UCSD-AML1 (cell line): ENCODE measurements around the gene CWC27.
"Not testable (repeated sequence)": the region's sequence is repeated elsewhere in the genome, so short reads cannot be mapped to it uniquely, and the experiment has no call there.

Source experiments
- DNase-seq: peaks from one replicate; lab custom pipeline; 2025; ENCODE audit not compliant: unreplicated experiment; lab: John Stamatoyannopoulos, UW

The CWC27 gene

DNA sequence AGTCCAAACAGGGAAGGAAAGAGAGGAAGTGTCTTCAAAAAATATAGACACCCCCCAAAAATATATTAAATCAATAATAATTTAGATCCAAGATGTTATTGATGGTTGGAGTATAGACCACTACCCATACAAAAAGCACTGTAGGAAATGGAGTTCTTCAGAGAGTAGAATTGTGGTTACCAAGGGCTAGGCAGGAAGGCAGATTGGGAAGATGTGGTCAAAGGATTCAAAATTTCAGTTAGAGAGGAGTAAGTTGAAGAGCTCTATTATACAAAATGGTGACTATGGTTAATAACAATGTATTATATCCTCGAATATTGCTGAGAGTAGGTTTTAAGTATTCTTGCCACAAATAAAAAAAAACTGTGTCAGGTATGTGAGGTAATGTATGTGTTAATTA, 149.4 kb downstream of the CWC27 start:
- DNase-seq: no peak

DNA sequence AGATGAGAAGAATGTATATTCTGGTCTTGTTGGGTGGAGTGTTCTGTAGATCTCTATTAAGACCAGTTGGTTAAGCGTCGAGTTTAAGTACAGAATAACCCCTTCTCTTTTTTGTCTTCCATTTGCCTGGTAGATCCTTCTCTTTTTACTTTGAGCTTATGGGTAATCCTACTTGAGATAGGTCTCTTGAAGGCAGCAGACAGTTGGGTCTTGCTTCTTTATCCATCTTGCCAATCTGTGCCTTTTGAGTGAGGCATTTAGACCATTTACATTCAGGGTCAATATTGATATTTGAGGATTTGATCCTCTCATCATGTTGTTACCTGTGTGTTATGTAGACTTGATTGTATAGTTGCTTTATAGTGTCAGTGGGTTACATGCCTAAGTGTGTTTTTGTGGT, 152.7 kb downstream of the CWC27 start:
- no peak for DNase-seq

GRCh38 chr5:64923151-64923685, 154.5 kb downstream of the CWC27 start:
- no peak for DNase-seq

DNA sequence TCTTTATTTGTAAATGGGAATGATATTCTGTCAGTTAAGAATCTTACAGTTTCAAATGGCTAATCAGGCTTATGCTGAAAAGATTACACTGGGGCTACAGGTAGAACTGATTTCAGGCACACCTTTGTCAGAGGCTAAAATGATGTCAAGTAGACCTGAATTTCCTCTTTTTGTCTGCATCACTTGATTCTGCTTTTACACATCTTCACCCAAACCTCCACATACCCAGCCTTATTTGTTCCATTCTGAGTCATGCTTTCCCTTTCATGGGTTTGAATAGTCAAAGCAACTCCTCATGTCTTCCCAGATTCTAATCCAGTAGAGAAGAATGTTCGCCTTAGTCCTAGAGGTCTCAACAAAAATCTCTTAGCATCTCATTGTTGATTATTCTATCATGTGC, 156.4 kb downstream of the CWC27 start:
- DNase-seq: no peak

DNA sequence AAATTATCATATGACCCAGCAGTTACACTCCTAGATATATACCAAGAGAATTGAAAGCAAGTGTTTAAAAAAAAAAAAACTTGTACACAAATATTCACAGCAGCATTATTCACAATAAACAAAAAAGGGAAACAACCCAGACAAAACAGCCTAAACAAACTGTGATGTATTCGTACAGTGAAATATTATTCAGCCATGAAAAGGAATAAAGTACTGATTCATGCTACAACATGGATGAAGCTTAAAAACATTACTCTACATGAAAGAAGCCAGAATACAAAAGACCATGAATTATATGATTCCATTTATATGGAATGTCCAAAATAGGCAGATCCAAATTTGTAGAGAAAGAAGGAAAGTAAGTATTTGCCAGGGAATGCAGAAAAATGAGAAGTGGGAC, 161.1 kb downstream of the CWC27 start:
- DNase-seq: no peak

- DNase-seq: no peak
Observed at GRCh38 chr5:64930672-64931318, 162.1 kb downstream of the CWC27 start.

DNA sequence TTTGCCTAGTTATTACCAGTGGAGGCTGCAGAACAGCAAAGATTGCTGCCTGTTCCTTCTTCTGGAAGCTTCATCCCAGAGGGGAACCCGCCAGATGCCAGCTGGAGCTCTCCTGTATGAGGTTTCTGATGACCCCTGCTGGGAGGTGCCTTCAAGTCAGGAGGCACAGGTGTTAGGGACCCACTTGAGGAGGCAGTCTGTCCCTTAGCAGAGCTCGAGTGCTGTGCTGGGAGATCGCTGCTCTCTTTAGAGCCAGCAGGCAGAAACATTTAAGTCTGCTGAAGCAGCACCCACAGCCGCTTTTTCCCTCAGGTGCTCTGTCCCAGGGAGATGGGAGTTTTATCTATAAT, 170.7 kb downstream of the CWC27 start:
- DNase-seq: not testable (repeated sequence)

DNA sequence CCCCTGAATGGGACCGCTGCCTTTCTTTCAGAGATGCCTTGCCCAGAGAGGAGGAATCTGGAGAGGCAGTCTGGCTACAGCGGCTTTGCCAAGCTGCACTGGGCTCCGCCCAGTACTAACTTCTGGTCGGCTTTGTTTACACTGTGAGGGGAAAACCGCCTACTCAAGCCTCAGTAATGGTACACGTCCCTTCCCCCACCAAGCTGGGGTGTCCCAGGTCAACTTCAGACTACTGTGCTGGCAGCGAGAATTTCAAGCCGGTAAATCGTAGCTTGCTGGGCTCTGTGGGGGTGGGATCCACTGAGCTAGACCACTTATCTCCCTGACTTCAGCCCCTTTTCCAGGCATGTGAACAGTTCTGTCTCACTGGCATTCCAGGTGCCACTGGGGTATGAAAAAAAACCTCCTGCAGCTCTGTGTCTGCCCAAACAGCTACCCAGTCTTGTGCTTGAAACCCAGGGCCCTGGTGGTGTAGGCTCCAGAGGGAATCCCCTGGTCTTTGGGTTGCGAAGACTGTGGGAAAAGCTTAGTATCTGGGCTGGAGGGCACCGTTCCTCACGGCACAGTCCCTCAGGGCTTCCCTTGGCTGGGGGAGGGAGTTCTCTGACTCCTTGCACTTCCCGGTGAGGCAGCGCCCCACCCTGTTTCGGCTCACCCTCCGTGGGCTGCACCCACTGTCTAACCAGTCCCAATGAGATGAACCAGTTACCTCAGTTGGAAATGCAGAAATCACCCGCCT, 171.2 kb downstream of the CWC27 start:
- no peak for DNase-seq

GRCh38 chr5:64942460-64942859, 173.7 kb downstream of the CWC27 start:
- no peak for DNase-seq

DNA sequence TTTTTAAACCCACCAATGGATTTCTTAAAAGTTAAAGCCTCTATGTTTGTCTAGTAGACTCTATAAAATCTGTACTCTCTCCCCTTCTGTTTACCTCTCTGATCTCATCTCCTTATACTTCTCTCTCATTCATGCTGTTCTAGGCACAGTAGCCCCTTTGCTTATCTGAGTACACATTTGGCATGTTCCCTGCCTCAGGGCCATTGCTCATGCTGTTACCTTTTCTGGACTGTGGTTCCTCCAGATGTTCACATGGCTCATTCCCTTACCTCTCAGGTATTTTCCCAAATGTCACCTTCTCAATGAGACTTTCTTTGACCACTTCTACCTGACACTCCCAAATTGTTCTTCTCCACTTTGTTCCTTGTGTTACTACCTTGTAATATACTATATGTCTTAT, 176.1 kb downstream of the CWC27 start:
- DNase-seq: no peak

GRCh38 chr5:64947031-64947430, 178.3 kb downstream of the CWC27 start:
- no peak for DNase-seq

GRCh38 chr5:64947801-64948200, 179.1 kb downstream of the CWC27 start:
- DNase-seq: no peak

- no peak for DNase-seq
Observed at GRCh38 chr5:64949331-64949730, 180.6 kb downstream of the CWC27 start.

- DNase-seq: no peak
Observed at GRCh38 chr5:64952951-64953673, 184.4 kb downstream of the CWC27 start.

GRCh38 chr5:64954518-64954917, 185.8 kb downstream of the CWC27 start:
- no peak for DNase-seq

- DNase-seq: no peak
Observed at GRCh38 chr5:64958757-64959391, 190.1 kb downstream of the CWC27 start.

GRCh38 chr5:64963278-64963677, 194.5 kb downstream of the CWC27 start:
- no peak for DNase-seq

- no peak for DNase-seq
Observed at GRCh38 chr5:64968591-64969110, 199.9 kb downstream of the CWC27 start.

- no peak for DNase-seq
Observed at GRCh38 chr5:64969578-64969977, 200.8 kb downstream of the CWC27 start.

- DNase-seq: no peak
Observed at GRCh38 chr5:64971513-64971912, 202.8 kb downstream of the CWC27 start.

GRCh38 chr5:64971990-64972389, 203.3 kb downstream of the CWC27 start:
- DNase-seq: no peak
